ENCODE data around the gene ROS1.
"Not testable (repeated sequence)": the region's sequence is repeated elsewhere in the genome, so short reads cannot be mapped to it uniquely, and the experiment has no call there.

The ROS1 gene

GRCh38 chr6:117375446-117375845, 50.3 kb downstream of the ROS1 start:
- DNase-seq, result no peak

- DNase-seq, result no peak
Observed at GRCh38 chr6:117373211-117373813, 52.4 kb downstream of the ROS1 start.

- not testable (repeated sequence) for DNase-seq
Observed at GRCh38 chr6:117372289-117372688, 53.5 kb downstream of the ROS1 start.

- DNase-seq, result no peak
Observed at GRCh38 chr6:117371492-117371891, 54.2 kb downstream of the ROS1 start.

GRCh38 chr6:117359581-117359980, 66.2 kb downstream of the ROS1 start:
- no peak for DNase-seq

- no peak for DNase-seq
Observed at GRCh38 chr6:117354671-117355070, 71.1 kb downstream of the ROS1 start.

GRCh38 chr6:117352466-117353081, 73.2 kb downstream of the ROS1 start:
- no peak for DNase-seq

- DNase-seq, result no peak
Observed at GRCh38 chr6:117351521-117351920, 74.2 kb downstream of the ROS1 start.

GRCh38 chr6:117346142-117346930, 79.4 kb downstream of the ROS1 start:
- no peak for DNase-seq

- DNase-seq, result no peak
Observed at GRCh38 chr6:117345292-117345610, 80.5 kb downstream of the ROS1 start.

- no peak for DNase-seq
Observed at GRCh38 chr6:117344444-117345291, 81.1 kb downstream of the ROS1 start.

GRCh38 chr6:117338567-117338966, 87.2 kb downstream of the ROS1 start:
- no peak for DNase-seq

GRCh38 chr6:117329926-117330325, 95.8 kb downstream of the ROS1 start:
- no peak for DNase-seq

GRCh38 chr6:117328500-117328899, 97.2 kb downstream of the ROS1 start:
- DNase-seq, result no peak

- DNase-seq, result no peak
Observed at GRCh38 chr6:117328005-117328389, 97.7 kb downstream of the ROS1 start.

GRCh38 chr6:117327149-117328004, 98.4 kb downstream of the ROS1 start:
- no peak for DNase-seq

GRCh38 chr6:117326396-117326795, 99.3 kb downstream of the ROS1 start:
- no peak for DNase-seq

GRCh38 chr6:117317261-117317660, 108.5 kb downstream of the ROS1 start:
- no peak for DNase-seq

- no peak for DNase-seq
Observed at GRCh38 chr6:117311726-117312125, 114.0 kb downstream of the ROS1 start.

- no peak for DNase-seq
Observed at GRCh38 chr6:117311310-117311709, 114.4 kb downstream of the ROS1 start.

GRCh38 chr6:117309611-117310010, 116.1 kb downstream of the ROS1 start:
- DNase-seq, result no peak

- no peak for DNase-seq
Observed at GRCh38 chr6:117309069-117309468, 116.7 kb downstream of the ROS1 start.

All from activated T-cell treated with anti-CD3 and anti-CD28 coated beads, Interleukin-2, amount 50 U/mL, for 48 hours (primary cell).